Tibial nerve (tissue), 4 donors: ENCODE data around the gene COMT.

Experiments used
- EP300 ChIP-seq, 2 donors: sonication (generic); formaldehyde crosslinking; IDR thresholded peaks; one replicate each; pipeline ENCODE4 v1.6.1; 2017; ENCODE audit warnings: antibody characterized with exemption in 2 of 2, mild to moderate bottlenecking in 1 of 2
- POLR2A ChIP-seq, 2 donors: fragments of 450-650 bp; IDR thresholded peaks; one replicate each; pipeline ENCODE4 v1.6.1; 2017; ENCODE audit warnings: antibody characterized with exemption in 2 of 2, mild to moderate bottlenecking in 2 of 2, moderate library complexity in 2 of 2
- TF ChIP-seq, protein P1 (sequence below), 5 experiments: fragments of 200-600 bp in 3 of 5; fragments of 450-650 bp in 2 of 5; sonication (generic) in 3 of 5; IDR thresholded peaks; one replicate each; pipeline ENCODE4 v1.5.1; 2016 to 2019; ENCODE audit warnings: antibody characterized with exemption in 5 of 5, mild to moderate bottlenecking in 3 of 5, moderate library complexity in 2 of 5

GRCh38 chr22:19958083-19959042 lies 16.8 kb downstream of the COMT start:
- TF ChIP-seq, protein P1, sequence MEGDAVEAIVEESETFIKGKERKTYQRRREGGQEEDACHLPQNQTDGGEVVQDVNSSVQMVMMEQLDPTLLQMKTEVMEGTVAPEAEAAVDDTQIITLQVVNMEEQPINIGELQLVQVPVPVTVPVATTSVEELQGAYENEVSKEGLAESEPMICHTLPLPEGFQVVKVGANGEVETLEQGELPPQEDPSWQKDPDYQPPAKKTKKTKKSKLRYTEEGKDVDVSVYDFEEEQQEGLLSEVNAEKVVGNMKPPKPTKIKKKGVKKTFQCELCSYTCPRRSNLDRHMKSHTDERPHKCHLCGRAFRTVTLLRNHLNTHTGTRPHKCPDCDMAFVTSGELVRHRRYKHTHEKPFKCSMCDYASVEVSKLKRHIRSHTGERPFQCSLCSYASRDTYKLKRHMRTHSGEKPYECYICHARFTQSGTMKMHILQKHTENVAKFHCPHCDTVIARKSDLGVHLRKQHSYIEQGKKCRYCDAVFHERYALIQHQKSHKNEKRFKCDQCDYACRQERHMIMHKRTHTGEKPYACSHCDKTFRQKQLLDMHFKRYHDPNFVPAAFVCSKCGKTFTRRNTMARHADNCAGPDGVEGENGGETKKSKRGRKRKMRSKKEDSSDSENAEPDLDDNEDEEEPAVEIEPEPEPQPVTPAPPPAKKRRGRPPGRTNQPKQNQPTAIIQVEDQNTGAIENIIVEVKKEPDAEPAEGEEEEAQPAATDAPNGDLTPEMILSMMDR (IDR thresholded peaks at IDR 0.05) = no peak
- TF ChIP-seq POLR2A (IDR thresholded peaks at IDR 0.05) = no peak
- TF ChIP-seq EP300 (IDR thresholded peaks at IDR 0.05) = no peak
